ENCODE results near the gene ENGASE. TPM values are rescaled to one million over a fixed set of nuclear protein-coding genes. Genes with fewer than 3 reads are reported as not detected.

Gene ENGASE
- total RNA-seq, 1 experiment from 2014 or later, result 13.9 TPM

- H3K36me3 ChIP-seq, result no peaks in the 10 kb centered on the region
- H3K27me3 ChIP-seq (replicated peaks), result peaks cover 99% of the 10 kb centered on the region
- H3K4me3 ChIP-seq, result no peak overlapping the region
- H3K27ac ChIP-seq, result no peak overlapping the region
- H3K9me3 ChIP-seq (replicated peaks), result no peaks in the 10 kb centered on the region; the same call in 1 of the 2 replicates
- H3K4me1 ChIP-seq (replicated peaks), result no peaks in the 10 kb centered on the region
- DNase-seq (ENCODE audit: low read depth in 1 of 2, low spot score in 2 of 2), result no peak
Measured at GRCh38 chr17:79107499-79108231, 33.0 kb downstream of the ENGASE start.

GRCh38 chr17:79108232-79108850, 33.7 kb downstream of the ENGASE start:
- Histone ChIP-seq H3K9me3 (replicated peaks) (no peaks in the 10 kb centered on the region; the same call in 1 of the 2 replicates), H3K4me1 (replicated peaks) (no peaks in the 10 kb centered on the region)

GRCh38 chr17:79108870-79109269, 34.2 kb downstream of the ENGASE start:
- H3K27me3 ChIP-seq (replicated peaks), result peaks cover 100% of the 10 kb centered on the region

More at GRCh38 chr17:79108232-79108850, 33.7 kb downstream of the ENGASE start:
- no peak for DNase-seq (ENCODE audit: low read depth in 1 of 2, low spot score in 2 of 2)
- Histone ChIP-seq H3K27me3 (replicated peaks) (peaks cover 99% of the 10 kb centered on the region), H3K4me3 (no peak overlapping the region), H3K36me3 (no peaks in the 10 kb centered on the region), H3K27ac (no peak overlapping the region)

GRCh38 chr17:79109584-79109983, 35.0 kb downstream of the ENGASE start:
- H3K27me3 ChIP-seq (replicated peaks), result peaks cover 100% of the 10 kb centered on the region

More at GRCh38 chr17:79108870-79109269, 34.2 kb downstream of the ENGASE start:
- H3K27ac ChIP-seq, result no peak overlapping the region
- H3K36me3 ChIP-seq, result no peaks in the 10 kb centered on the region
- DNase-seq (ENCODE audit: low read depth in 1 of 2, low spot score in 2 of 2), result no peak
- H3K4me1 ChIP-seq (replicated peaks), result no peaks in the 10 kb centered on the region
- no peaks in the 10 kb centered on the region; the same call in 1 of the 2 replicates for H3K9me3 ChIP-seq (replicated peaks)
- H3K4me3 ChIP-seq, result no peak overlapping the region

GRCh38 chr17:79111097-79111496, 36.5 kb downstream of the ENGASE start:
- no peaks in the 10 kb centered on the region for H3K4me1 ChIP-seq (replicated peaks)
- H3K9me3 ChIP-seq (replicated peaks), result no peaks in the 10 kb centered on the region; the same call in 1 of the 2 replicates
- no peaks in the 10 kb centered on the region for H3K36me3 ChIP-seq
- DNase-seq (ENCODE audit: low read depth in 1 of 2, low spot score in 2 of 2), result no peak
- H3K27ac ChIP-seq, result no peak overlapping the region
- no peak overlapping the region for H3K4me3 ChIP-seq
- H3K27me3 ChIP-seq (replicated peaks), result peaks cover 98% of the 10 kb centered on the region

More at GRCh38 chr17:79109584-79109983, 35.0 kb downstream of the ENGASE start:
- H3K4me3 ChIP-seq, result no peak overlapping the region
- no peak for DNase-seq (ENCODE audit: low read depth in 1 of 2, low spot score in 2 of 2)
- H3K27ac ChIP-seq, result no peak overlapping the region
- H3K36me3 ChIP-seq, result no peaks in the 10 kb centered on the region
- H3K9me3 ChIP-seq (replicated peaks), result no peaks in the 10 kb centered on the region; the same call in 1 of the 2 replicates
- H3K4me1 ChIP-seq (replicated peaks), result no peaks in the 10 kb centered on the region

- H3K27ac ChIP-seq, result no peak overlapping the region
- H3K27me3 ChIP-seq (replicated peaks), result peaks cover 98% of the 10 kb centered on the region
- no peak for DNase-seq (ENCODE audit: low read depth in 1 of 2, low spot score in 2 of 2)
- H3K4me1 ChIP-seq (replicated peaks), result no peaks in the 10 kb centered on the region
- no peak overlapping the region for H3K4me3 ChIP-seq
- H3K9me3 ChIP-seq (replicated peaks), result no peaks in the 10 kb centered on the region; the same call in 1 of the 2 replicates
- no peaks in the 10 kb centered on the region for H3K36me3 ChIP-seq
Measured at GRCh38 chr17:79112471-79112870, 37.8 kb downstream of the ENGASE start.

- Histone ChIP-seq H3K27me3 (replicated peaks) (peaks cover 96% of the 10 kb centered on the region), H3K27ac (no peak overlapping the region), H3K36me3 (no peaks in the 10 kb centered on the region), H3K4me3 (no peak overlapping the region), H3K9me3 (replicated peaks) (no peaks in the 10 kb centered on the region), H3K4me1 (replicated peaks) (no peaks in the 10 kb centered on the region)
- DNase-seq (ENCODE audit: low read depth in 1 of 2, low spot score in 2 of 2), result no peak
Measured at GRCh38 chr17:79113699-79114457, 39.3 kb downstream of the ENGASE start.

- Histone ChIP-seq H3K9me3 (replicated peaks) (no peaks in the 10 kb centered on the region), H3K27me3 (replicated peaks) (peaks cover 96% of the 10 kb centered on the region), H3K4me1 (replicated peaks) (no peaks in the 10 kb centered on the region), H3K27ac (no peak overlapping the region), H3K4me3 (no peak overlapping the region), H3K36me3 (no peaks in the 10 kb centered on the region)
- DNase-seq (ENCODE audit: low read depth in 1 of 2, low spot score in 2 of 2), result no peak
Measured at GRCh38 chr17:79114458-79115301, 40.1 kb downstream of the ENGASE start.

GRCh38 chr17:79115487-79115886, 40.9 kb downstream of the ENGASE start:
- Histone ChIP-seq H3K9me3 (replicated peaks) (no peaks in the 10 kb centered on the region), H3K4me3 (no peak overlapping the region), H3K27ac (no peak overlapping the region), H3K27me3 (replicated peaks) (peaks cover 95% of the 10 kb centered on the region), H3K36me3 (no peaks in the 10 kb centered on the region), H3K4me1 (replicated peaks) (no peaks in the 10 kb centered on the region)
- no peak for DNase-seq (ENCODE audit: low read depth in 1 of 2, low spot score in 2 of 2)

GRCh38 chr17:79116575-79117368, 42.1 kb downstream of the ENGASE start:
- no peaks in the 10 kb centered on the region for H3K9me3 ChIP-seq (replicated peaks)
- no peak overlapping the region for H3K27ac ChIP-seq
- no peaks in the 10 kb centered on the region for H3K4me1 ChIP-seq (replicated peaks)
- no peak overlapping the region for H3K4me3 ChIP-seq
- H3K27me3 ChIP-seq (replicated peaks), result peaks cover 93% of the 10 kb centered on the region
- H3K36me3 ChIP-seq, result no peaks in the 10 kb centered on the region
- no peak for DNase-seq (ENCODE audit: low read depth in 1 of 2, low spot score in 2 of 2)

GRCh38 chr17:79117905-79118487, 43.4 kb downstream of the ENGASE start:
- no peak for DNase-seq (ENCODE audit: low read depth in 1 of 2, low spot score in 2 of 2)
- Histone ChIP-seq H3K27ac (no peak overlapping the region), H3K4me3 (no peak overlapping the region), H3K4me1 (replicated peaks) (no peaks in the 10 kb centered on the region), H3K9me3 (replicated peaks) (no peaks in the 10 kb centered on the region), H3K27me3 (replicated peaks) (peaks cover 93% of the 10 kb centered on the region), H3K36me3 (no peaks in the 10 kb centered on the region)

GRCh38 chr17:79118924-79119323, 44.3 kb downstream of the ENGASE start:
- Histone ChIP-seq H3K9me3 (replicated peaks) (0 out of 2 replicates have a peak, but pooled peaks cover 2% of the 10 kb centered on the region), H3K27me3 (replicated peaks) (peaks cover 93% of the 10 kb centered on the region), H3K27ac (no peak overlapping the region), H3K4me3 (no peak overlapping the region), H3K4me1 (replicated peaks) (no peaks in the 10 kb centered on the region), H3K36me3 (no peaks in the 10 kb centered on the region)
- no peak for DNase-seq (ENCODE audit: low read depth in 1 of 2, low spot score in 2 of 2)

Measured in SJSA1 (cell line).